ENCODE data around the gene TPBGL. TPM values are rescaled to one million over a fixed set of nuclear protein-coding genes. Genes with fewer than 3 reads are reported as not detected.

The TPBGL gene
- polyA plus RNA-seq, 1 of the 3 experiments (the other 2 are of a cell fraction): 0.03 TPM

GRCh38 chr11:75200531-75200930 is 40.0 kb upstream of the TPBGL start:
- ChIA-PET POLR2A (no interaction called here), CTCF (interaction anchor here (2.2 to 15.4 kb wide), 4 partner anchors 41 to 54 kb away, joined by 6 to 630 read pairs (median 14); partner anchors contain the start of genes SLCO2B1 and TPBGL)
- H3K4me2 ChIP-seq: no peak overlapping the region
- H3K79me2 ChIP-seq (ENCODE audit: insufficient read depth): no peaks in the 10 kb centered on the region
- H2AFZ ChIP-seq (ENCODE audit: low read depth): no peak overlapping the region
- no peaks in the 10 kb centered on the region for H3K36me3 ChIP-seq (replicated peaks in 1 of 2; ENCODE audit: control insufficient read depth in 1 of 2, insufficient read depth in 2 of 2, low read length in 1 of 2)
- DNase-seq: no peak
- no peak overlapping the region for H3K4me3 ChIP-seq (ENCODE audit: low read depth in 2 of 2, low read length in 1 of 2)
- H3K27me3 ChIP-seq (ENCODE audit: insufficient read depth): no peaks in the 10 kb centered on the region
- WGBS (ENCODE audit: low lambda C conversion rate): 39% methylated on average over 2 of the region's 2 CpGs
- H3F3A ChIP-seq (replicated peaks; ENCODE audit: insufficient read depth): no peaks in the 10 kb centered on the region
- H3K9ac ChIP-seq: no peak overlapping the region
- no peaks in the 10 kb centered on the region for H4K20me1 ChIP-seq (ENCODE audit: insufficient read depth)
- H3K27ac ChIP-seq (ENCODE audit: low read depth in 2 of 2, low read length in 1 of 2): no peak overlapping the region
- H3K9me3 ChIP-seq: no peaks in the 10 kb centered on the region
- H3K4me1 ChIP-seq (ENCODE audit: control insufficient read depth in 1 of 2, insufficient read depth in 2 of 2, low read depth in 1 of 2, low read length in 1 of 2): peaks cover 0 to 6% of the 10 kb centered on the region in 2 experiments; a peak in 1 of 4 replicates
- TF ChIP-seq TCF12 (IDR thresholded peaks at IDR 0.05) (no peak), USF2 (IDR thresholded peaks at IDR 0.05; ENCODE audit: borderline replicate concordance, low read depth, low read length) (no peak), SMC3 (IDR thresholded peaks at IDR 0.05; ENCODE audit: low read depth, low read length) (no peak), MXI1 (IDR thresholded peaks at IDR 0.05; ENCODE audit: low read depth, low read length) (no peak), CTCF (IDR thresholded peaks at IDR 0.05) (no peak), FOXM1 (IDR thresholded peaks at IDR 0.05; ENCODE audit: low read depth) (no peak), NRF1 (IDR thresholded peaks at IDR 0.05; ENCODE audit: low read depth, low read length) (no peak), PBX3 (IDR thresholded peaks at IDR 0.05) (no peak), GATA2 (CRISPR knock-in tag; IDR thresholded peaks at IDR 0.05) (no peak), FOSL2 (IDR thresholded peaks at IDR 0.05; ENCODE audit: borderline replicate concordance, low read depth) (no peak), MEF2A (IDR thresholded peaks at IDR 0.05; ENCODE audit: borderline replicate concordance, low read depth) (no peak), ZBTB33 (IDR thresholded peaks at IDR 0.05; ENCODE audit: borderline replicate concordance, low read depth) (no peak), JUND (IDR thresholded peaks at IDR 0.05) (no peak), FOXJ3 (CRISPR knock-in tag; IDR thresholded peaks at IDR 0.05) (no peak), RCOR1 (IDR thresholded peaks at IDR 0.05; ENCODE audit: low read length) (no peak), EZH2phosphoT487 (IDR thresholded peaks at IDR 0.05; ENCODE audit: borderline replicate concordance, low read depth) (no peak), TAF1 (IDR thresholded peaks at IDR 0.05; ENCODE audit: borderline replicate concordance, low read depth, low read length) (no peak), EP300 (IDR thresholded peaks at IDR 0.05; ENCODE audit: borderline replicate concordance in 1 of 2, low read depth in 1 of 2, low read length in 1 of 2) (no peak), CHD2 (IDR thresholded peaks at IDR 0.05; ENCODE audit: low read length, partially characterized antibody) (no peak), MAX (IDR thresholded peaks at IDR 0.05; ENCODE audit: low read depth) (no peak)
- H3K9me2 ChIP-seq: no peaks in the 10 kb centered on the region
